CD4-positive, alpha-beta T cell treated with Interleukin-21 for 1 hour (primary cell): ENCODE data around the gene OTOGL.
"Not testable (repeated sequence)": the region's sequence is repeated elsewhere in the genome, so short reads cannot be mapped to it uniquely, and the experiment has no call there.

ENCODE experiments used
- DNase-seq: peaks from one replicate; pipeline ENCODE4 v3.0.0-alpha.2; 2020

The OTOGL gene

DNA sequence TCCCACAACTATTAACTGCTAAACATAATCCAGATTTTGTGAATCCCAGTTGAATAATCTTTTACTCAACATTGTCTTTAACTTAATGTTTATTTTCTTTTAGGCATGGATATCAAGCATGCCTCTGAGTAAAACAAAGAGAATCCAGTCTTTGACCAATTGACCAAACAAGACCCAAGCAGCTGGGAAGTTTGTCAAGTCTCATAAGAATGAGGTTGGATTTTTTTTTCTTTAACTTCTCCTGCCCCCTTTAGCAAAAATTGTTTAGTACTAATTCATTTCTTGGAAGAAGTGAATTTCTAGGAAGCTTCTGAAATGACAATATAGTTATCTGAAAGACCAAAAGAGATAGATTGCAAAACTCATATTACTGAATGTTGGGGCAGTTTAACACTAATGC, 89.9 kb downstream of the OTOGL start:
- DNase-seq: no peak

DNA sequence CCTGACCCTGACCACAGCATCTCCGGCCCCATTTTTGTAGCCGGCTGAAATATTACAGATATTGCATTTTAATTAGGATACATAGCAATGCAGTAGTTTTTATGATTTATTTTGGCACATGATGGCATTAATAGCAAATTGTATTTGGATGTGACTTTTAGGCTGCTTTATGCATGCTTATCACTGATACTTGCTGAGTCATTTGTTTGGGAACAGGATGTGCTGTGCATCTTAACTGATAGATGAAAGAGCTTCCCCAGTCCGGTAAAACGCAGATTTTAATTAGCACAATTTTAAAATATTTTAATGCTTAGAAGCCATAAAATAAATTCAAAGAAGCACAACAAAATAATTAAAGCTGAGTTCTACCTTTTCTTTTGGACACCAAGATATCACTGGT, 90.7 kb downstream of the OTOGL start:
- no peak for DNase-seq

DNA sequence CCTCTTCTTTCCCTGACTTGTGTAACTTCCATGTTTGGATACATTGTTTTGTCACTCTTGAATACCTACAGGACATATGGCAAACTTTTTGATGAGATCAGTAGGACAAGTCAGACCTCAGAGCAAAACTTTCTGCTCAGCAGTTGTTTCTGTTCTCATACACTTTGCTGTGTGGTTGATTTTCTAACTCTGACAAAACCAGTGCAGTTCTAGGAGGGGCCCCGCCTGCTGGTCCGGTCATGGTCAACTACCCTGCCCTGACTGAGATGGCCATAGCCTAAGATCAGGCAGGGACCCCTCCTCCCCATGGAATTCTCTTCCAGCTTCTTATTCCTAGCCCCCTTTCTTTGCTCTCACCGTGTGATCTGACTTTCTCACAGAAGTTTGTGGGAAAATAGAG, 92.8 kb downstream of the OTOGL start:
- DNase-seq: no peak

DNA sequence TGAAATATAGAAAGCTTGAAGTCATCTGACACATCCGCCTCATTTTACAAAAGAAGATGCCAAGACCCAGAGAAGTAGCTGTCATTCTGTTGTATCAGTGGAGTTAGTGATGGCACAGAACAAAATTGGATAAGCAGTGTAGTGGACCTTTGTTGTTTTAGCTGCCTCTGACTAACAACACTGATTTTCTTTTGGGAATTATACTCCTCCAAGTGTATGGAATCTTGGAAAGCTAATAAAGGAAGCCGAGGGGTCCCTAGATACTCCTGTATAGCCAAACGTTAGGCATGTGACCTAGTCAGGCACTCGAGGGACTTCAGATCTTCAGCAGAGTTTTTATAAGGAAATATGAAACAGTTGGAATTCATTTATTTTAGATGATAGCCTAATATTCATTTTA, 94.5 kb downstream of the OTOGL start:
- no peak for DNase-seq

DNA sequence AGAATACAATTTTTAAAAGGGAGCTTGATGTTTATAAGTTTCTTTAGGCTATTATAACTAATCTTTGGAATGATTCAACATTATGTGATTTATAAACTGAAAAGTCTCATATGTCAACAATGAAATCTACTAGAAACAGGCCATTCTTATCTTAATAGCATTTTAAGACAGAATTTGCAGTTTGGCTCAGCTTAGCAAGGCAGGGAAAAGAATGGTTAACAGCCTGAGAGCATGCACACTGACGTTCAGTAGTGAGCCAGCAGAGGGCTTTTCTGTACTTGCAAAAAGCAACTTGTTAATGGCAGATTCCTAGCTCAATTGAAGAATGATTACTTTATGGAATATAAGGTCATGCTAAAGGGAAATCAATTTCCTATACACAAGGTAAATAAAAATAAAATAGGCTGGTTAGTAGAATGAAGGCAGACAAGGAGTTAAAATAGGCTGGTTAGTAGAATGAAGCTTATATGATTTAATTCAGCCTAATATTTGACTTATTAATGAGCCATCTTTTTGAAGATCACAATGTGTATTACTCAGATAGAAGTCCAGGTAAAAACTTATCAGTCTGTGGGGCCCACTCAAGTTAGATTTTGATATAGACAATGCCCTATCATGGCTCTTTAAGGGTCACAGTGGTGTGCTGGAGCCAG, 95.9 kb downstream of the OTOGL start:
- DNase-seq: no peak

DNA sequence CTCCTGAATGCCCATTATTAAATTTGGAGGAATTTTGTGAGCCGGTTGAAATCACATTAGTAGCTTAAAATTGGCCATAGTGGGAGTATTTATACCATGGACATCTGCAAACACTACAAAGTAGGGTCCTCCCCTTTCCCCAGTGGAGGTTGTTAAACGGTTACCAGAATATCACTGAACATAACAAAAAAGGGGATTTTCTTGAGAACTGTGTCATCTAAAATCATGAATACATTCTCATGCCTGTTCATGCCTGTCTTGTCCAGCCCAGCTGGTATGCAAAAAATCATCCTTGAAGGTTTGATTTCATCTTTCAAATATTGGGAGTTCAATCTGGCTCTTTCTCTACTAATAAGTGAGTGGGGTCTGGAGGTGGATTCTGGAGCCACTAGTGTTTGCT, 96.4 kb downstream of the OTOGL start:
- DNase-seq: no peak

DNA sequence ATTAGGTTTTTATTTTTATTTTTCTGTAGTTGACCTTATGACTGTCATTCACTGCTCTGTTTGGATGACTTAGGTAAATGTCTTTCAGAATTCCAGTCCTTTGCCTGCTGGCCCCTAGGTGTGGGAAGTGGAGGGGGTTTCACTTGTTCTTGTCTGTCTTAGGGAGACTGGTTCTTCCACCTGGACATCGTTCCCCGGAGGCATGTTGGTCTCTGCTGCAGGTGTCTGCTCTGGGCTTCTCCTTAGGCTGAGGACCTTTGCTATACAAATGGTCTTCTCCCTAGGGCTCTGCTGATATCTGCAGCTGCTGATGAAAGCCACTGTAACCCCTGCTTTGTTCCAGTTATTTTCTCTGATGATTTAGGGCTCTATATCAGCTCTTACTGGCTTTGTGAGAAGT, 97.1 kb downstream of the OTOGL start:
- DNase-seq: no peak

DNA sequence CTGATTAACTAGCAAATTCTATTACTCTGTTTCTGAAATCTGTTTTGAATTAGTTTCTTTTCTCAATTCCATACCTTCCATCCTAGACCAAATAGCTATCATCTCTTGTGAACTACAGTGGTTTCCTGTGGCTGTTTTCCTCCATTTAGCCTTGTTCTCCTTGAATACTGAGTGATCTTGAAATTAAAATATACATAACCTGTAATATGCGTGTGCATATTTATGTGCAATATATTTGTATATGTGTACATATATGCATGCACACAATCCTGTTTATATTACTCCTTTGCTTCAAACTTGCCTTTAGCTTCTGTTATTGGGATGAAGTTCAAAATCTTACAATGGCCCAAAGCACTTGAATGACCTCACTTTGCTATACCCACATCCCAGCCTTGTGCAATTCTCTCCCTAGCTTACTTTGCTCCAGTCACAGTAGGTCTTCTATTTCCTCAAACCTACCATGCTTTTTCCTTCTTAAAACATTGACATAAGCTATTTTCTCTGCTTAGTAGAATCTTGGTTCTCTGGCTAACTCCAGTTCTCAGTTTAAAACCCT, 99.5 kb downstream of the OTOGL start:
- no peak for DNase-seq

DNA sequence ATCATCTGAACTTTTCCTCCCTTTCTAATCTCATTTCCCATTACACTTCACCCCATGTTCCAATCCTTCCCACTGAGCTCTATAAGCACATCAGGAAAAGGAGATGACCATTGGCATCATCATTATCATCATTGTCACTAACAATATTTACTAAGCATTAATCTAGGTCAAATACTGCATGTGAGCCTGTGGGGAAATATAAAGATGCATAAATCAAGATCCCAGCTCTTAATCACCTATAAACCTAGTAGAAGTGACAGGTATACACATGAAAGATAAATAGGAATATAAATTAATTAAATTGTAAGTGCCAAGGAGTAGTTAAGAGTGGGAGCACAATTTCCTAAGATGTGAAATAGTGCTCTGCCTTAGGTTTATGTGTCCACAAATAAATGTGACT, 100.6 kb downstream of the OTOGL start:
- DNase-seq: no peak

DNA sequence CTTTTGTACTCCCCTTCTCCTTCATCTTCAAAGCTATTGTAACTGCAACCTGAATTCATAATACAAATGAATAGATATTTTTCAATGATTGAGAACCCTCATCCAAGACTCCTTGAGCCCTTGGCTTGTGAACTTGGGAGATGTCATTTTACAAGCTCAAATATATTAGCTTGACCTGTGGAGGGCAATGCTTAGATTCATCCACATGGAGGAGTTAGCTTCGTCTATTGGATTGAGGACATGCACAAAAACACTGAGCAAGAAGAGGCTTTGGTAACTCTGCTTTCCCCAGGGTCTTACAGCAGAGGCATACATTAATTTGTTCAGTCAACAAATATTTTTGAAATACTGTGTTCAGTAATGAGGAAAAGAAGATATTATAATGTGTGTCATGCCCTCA, 101.1 kb downstream of the OTOGL start:
- no peak for DNase-seq

DNA sequence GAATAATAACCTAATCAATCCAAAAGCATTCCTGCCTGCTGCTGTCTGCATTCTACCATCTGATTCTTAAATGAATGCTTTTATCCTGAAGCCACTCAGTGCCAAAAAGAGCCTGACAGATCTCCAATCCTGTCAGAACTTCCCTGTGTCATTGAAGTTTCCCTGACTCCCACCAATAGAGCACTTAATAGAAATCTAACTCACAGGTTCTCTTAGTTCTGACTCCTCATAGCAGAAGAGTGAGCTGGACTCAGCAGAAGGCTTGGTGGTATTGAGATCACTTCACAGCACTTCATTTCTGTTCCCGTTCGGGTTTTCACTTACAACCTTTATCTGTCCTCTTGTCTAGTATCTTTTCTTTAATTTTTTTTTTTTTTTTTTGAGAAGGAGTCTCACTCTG, 102.6 kb downstream of the OTOGL start:
- DNase-seq: no peak

DNA sequence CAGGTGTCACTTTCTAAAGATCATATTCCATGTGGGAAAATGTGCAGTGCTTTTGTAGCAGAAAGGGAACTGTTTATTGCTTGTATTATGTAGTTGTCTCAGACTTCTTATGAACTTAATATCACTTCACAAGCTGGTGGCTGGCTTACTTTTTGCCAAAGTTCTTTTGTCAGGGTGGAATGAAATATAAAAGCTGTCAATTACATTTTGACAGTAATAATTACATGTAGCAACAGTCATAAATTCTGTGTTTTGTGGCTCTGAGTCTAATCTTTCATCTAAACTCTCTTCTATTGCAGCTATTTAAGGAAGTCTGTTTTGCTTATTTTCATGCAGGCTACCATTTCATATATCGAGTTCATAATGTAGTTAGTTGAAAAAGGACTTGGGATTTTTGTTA, 106.6 kb downstream of the OTOGL start:
- no peak for DNase-seq

DNA sequence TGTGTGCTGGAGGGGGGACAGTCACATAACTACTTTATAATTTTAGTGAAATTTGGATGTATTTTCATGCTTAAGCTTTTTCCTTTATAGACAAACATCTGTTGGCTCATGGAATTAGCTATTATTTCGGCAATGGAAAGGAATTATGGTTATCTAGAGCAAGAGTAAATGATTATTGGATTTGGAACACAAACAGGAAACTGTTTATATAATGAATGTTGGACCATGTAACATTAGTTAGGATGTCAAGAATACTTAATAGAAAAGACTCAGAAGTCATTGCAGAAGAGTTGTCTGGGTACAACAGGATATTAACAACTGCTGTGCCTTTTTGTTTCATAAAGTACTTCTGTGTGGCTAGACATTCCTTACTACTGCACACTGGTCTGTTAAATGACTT, 108.7 kb downstream of the OTOGL start:
- DNase-seq: no peak

DNA sequence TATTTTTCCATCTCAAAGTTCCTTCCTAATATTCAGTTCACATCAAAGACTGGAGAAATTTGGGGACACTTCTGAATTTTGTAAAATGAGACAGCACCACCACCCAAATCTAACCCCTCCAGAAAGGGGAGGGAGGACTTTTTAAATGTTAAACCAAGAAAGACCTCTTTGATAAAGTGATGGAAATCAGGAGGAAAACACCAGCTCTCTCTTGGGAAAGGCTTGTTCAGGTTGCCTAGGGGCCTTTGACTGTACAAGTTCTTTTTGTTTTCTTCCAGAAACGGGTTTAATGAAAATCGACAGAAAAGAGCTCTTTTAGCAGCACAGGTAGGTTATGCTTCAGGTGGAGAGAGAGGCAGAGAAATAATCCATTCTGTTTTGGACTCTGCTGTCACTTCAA, 112.3 kb downstream of the OTOGL start:
- no peak for DNase-seq

DNA sequence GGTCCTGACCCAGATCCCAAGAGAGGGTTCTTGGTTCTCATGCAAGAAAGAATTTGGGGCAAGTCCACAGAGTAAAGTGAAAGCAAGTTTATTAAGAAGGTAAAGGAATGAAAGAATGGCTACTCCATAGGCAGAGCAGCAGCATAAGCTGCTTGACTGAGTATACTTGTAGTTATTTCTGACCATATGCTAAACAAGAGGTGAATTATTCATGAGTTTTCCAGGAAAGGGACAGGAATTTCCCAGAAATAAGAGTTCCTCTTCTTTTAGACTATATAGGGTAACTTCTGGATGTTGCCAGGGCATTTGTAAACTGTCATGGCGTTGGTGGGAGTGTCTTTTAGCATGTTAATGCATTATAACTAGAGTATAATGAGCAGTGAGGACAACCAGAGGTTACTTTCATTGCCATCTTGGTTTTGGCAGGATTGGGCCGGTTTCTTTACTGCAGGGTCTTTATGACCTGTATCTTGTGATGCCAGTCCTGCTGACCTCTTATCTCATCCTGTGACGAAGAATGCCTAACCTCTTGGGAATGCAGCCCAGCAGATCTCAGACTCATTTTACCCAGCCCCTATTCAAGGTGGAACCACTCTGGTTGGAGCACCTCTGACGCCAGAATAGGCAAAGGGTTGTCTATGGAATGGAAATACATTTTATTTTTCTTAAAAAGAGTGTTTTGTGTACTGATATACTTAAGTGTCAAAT, 113.8 kb downstream of the OTOGL start:
- no peak for DNase-seq

DNA sequence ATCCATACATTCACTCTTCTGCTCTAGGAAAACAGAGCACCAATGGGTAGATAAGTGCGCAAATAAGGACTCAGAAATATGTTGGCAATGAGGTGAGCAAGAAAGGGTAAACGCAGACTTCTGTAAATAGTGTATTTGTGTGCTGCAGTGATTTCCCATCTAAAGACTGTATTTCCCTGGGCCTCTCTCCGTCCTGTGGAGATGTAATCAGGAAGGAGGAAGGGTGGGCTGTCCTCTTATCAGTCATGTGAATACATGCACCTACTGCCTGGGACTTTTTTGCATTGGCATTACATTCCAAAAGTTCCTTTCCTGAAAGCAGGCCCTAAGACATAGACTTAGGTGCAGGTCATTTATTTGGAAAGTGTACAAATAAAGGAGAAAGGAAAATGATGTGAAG, 114.5 kb downstream of the OTOGL start:
- DNase-seq: no peak

DNA sequence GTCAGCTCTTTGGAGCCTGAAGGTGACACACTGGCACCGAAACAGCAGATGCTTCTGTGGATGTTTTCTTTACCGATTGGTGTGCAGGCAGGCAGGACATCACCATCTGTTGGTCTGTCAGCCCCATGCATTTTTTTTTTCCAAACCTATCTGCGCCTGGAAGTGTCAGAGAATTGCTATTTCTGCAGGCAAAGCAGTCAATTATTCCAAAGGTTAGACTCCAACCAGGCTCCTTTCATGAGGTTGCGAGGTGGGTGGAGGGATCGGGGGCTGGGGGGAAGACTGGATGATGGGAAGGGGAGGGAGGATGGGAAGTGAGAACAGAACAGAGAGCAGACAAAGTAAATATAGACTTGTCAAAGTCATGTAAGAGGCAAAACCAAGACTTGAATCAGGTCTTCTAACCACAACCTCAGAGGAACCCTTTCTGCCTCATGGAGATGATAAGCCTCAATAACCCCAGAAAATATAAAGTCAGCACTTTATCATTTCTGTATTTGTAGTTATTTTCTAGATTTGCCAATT, 117.7 kb downstream of the OTOGL start:
- DNase-seq: no peak

DNA sequence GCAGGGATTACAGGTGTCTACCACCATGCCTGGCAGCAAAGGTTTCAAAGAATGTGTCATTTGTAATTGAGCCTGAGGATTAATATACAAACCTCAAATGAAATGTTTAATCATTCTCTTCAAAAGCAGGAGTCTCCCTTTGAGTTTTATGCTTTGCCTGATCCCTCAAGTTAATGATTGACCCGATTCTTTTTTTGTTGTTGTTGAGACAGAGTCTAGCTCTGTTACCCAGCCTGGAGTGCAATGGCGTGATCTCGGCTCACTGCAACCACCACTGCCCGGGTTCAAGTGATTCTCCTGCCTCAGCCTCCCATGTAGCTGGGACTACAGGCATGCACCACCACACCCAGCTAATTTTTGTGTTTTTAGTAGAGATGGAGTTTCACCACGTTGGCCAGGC, 119.6 kb downstream of the OTOGL start:
- not testable (repeated sequence) for DNase-seq

DNA sequence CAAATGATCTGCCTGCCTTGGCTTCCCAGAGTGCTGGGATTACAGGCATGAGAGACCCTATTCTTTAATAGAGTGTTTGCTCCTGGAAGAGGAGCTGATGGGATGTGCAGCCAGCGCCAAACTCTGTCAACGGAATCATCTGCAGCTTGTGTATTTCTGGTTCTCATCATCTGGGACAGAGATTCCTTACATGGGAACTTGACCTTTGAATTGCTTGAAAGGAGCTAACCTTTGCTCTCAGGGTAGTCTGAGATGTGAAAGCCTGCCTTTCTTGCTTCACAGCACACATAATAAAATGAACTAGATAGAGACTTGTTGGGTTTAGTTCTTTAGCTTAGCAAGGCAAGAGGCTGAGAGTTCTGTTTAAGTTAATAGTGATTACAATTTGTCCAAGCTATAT, 120.0 kb downstream of the OTOGL start:
- DNase-seq: no peak

DNA sequence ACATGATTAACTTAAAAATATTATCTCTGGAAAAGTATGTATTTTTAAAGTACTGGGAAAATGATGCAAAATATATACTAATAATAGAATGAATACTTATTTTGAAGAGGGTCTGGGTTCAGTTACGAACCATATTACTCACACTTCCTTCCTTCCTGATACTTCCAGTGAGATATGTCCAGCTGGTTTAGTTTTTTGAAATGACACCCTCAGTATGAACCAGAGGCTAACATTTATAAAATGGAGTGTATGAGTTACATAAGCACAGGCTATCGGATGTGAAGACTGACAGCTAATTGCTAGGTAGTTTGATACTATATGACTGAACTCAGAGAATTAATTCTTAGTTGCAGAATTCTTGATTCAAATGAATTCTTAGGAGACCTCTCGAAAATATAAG, 122.9 kb downstream of the OTOGL start:
- DNase-seq: no peak

DNA sequence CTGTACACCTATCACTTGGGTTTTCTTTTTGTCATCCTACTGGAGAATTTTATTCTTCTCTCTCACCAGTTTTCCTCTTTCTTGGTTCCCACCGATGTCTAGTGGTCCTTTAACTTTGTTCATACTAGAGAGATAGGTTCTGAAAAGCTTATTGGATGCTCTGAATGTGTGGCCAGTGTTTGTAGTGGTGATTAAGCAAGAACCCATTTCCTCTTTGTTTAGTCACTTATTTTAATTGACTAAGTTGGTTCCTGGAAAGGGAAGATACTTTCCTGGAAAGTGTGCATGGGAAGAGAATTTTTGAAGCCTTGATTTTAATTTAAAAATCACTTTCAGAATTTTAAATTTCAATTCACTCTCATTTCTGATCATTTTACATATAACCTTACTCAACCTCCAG, 127.2 kb downstream of the OTOGL start:
- no peak for DNase-seq

DNA sequence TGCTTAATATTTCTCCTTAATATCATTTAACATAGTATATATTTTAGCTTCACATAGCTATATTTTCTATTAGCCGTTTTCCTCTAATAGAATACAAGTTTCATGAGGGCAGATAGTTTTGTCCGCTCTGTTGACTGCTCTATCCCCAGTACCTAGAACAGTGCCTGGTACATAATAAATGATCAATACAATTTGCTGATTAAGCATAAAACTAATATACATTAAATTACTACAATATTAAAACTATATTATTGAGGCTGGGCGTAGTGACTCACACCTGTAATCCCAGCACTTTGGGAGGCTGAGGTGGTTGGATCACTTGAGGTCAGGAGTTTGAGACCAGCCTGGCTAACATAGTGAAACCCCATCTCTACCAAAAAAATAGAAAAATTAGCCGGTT, 128.6 kb downstream of the OTOGL start:
- not testable (repeated sequence) for DNase-seq

DNA sequence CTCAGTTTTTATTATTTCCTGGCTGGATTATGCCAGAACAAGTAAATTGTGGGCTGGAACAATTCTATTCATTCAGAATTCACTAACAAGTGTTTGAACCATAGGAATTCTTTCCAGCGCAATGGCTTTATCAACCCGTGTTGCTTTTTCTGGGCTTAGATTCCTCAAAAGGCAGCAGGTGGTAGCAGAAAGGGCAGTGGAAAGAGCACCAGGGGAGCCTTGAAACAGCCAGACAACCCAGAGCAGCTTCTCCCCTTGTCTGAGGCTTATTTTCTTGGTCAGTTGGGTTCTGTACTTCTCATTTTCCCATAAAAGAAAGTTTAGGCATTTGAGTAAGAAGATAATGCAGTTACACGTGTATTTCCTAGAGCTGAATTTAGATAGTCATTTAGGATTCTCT, 130.7 kb downstream of the OTOGL start:
- DNase-seq: no peak

DNA sequence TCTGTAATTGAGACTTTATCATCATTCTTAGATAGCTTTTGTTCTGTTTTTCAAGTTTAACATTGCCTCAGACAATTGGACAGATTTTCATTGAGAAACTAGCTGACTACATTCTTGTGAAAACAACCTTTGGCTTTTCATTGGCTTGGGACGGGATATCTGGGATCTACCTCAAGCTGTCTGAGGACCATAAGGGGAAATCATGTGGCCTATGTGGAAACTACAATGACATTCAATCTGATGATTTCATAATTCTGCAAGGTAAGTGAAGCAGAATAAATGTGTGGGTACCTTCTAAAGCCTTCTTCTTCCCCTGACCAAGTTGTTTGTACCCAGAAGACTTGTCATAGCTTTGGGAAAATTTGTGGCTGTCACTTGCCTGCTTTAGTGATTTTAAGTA, 133.5 kb downstream of the OTOGL start:
- DNase-seq: no peak

DNA sequence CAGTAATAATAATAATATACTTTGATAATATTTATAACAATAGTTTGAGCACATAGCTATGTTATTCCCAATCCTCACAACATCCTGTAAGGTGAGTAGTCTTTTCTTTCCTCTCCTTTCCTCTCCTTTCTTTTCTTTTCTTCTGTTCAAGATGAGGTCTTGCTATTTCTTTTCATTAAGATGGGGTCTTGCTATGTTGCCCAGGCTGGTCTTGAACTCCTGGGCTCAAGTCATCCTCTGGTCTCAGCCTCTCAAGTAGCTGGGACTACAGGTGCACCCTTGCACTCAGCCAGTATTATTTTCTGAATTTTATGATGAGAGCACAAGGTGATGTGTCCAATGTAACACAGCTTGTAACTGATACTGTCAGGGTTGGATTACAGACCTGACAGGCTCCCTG, 134.6 kb downstream of the OTOGL start:
- no peak for DNase-seq
